ENCODE data around the gene PEX26. TPM values are rescaled to one million over a fixed set of nuclear protein-coding genes. Genes with fewer than 3 reads are reported as not detected.

PEX26 gene
- total and polyA plus RNA-seq, 4 donors, result 3.5 to 21.0 (median 16.9) TPM

DNA sequence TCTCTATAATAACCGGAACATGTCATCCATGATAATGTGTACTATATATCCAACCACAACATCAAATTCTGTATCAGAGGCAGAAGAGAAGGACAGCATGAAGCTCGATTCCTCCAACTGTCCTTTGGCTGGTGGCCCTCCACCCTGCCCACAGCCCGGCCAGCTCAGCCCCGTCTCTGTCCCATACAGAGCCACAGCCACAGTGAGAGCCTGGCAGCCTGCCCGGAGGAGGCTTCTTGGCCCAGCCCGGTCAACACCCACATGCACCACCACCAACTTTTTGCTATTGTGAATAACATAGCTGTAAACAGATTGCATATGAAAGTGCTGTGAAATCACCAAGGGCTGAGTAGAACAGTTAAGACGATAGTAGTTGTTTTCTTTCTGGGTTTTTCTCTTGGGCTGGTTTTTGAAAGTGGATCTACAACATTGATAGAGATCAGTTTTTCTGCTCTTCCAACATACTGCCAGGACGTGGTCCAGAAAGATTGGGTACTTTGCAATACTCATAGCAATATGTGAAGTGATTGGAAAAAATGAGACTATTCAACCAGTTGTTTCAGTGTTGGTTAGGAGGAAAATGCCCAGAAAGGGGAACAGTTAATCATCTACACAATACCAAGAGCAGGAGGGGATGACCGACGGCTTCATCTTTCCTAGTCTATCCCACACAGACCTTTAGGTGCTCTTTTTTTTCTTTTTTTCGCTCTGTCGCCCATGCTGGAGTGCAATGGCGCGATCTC, 25.9 kb downstream of the PEX26 start:
- WGBS, result 95% methylated on average over 14 of the region's 14 CpGs

More for the DNA sequence above, 25.9 kb downstream of the PEX26 start:
- H3K9ac ChIP-seq (ENCODE audit: low read depth in 1 of 2, low read length in 2 of 2), result no peak overlapping the region
- H3K4me3 ChIP-seq (ENCODE audit: low read depth in 1 of 3, low read length in 3 of 3), result no peak overlapping the region
- H3K4me1 ChIP-seq (ENCODE audit: control insufficient read depth in 4 of 4, insufficient read depth in 4 of 4, low read length in 3 of 4), result no peaks in the 10 kb centered on the region
- H3K9me3 ChIP-seq (ENCODE audit: control insufficient read depth in 4 of 4, low read length in 3 of 4), result no peaks in the 10 kb centered on the region
- no peak for DNase-seq (ENCODE audit: low spot score)
- H3K36me3 ChIP-seq (ENCODE audit: control insufficient read depth in 4 of 4, insufficient read depth in 3 of 4, low read depth in 1 of 4, low read length in 3 of 4), result no peaks in the 10 kb centered on the region
- no peak overlapping the region for H3K27ac ChIP-seq (ENCODE audit: low read depth in 1 of 2, low read length in 2 of 2)
- H3K27me3 ChIP-seq (ENCODE audit: control insufficient read depth in 4 of 4, insufficient read depth in 4 of 4, low read length in 3 of 4), result no peaks in the 10 kb centered on the region
- TF ChIP-seq RXRA (IDR thresholded peaks at IDR 0.05) (no peak), TAF1 (conservative IDR thresholded peaks at IDR 0.05) (no peak), HNF4A (conservative IDR thresholded peaks at IDR 0.05) (no peak), YY1 (IDR thresholded peaks at IDR 0.05) (no peak), SP1 (IDR thresholded peaks at IDR 0.05) (no peak), NR2F2 (IDR thresholded peaks at IDR 0.05) (no peak), ATF3 (IDR thresholded peaks at IDR 0.05) (no peak), RAD21 (IDR thresholded peaks at IDR 0.05) (no peak), EGR1 (IDR thresholded peaks at IDR 0.05; ENCODE audit: low read depth in 2 of 2) (no peak), FOXA1 (IDR thresholded peaks at IDR 0.05) (no peak), ZBTB33 (IDR thresholded peaks at IDR 0.05) (no peak), JUND (IDR thresholded peaks at IDR 0.05) (no peak), FOXA2 (IDR thresholded peaks at IDR 0.05) (no peak), REST (IDR thresholded peaks at IDR 0.05) (no peak), GABPA (IDR thresholded peaks at IDR 0.05 in 1 of 2, conservative IDR thresholded peaks at IDR 0.05 in 1 of 2) (no peak), HNF4G (IDR thresholded peaks at IDR 0.05) (no peak), MAX (IDR thresholded peaks at IDR 0.05) (no peak)
- TF ChIP-seq, protein P1, sequence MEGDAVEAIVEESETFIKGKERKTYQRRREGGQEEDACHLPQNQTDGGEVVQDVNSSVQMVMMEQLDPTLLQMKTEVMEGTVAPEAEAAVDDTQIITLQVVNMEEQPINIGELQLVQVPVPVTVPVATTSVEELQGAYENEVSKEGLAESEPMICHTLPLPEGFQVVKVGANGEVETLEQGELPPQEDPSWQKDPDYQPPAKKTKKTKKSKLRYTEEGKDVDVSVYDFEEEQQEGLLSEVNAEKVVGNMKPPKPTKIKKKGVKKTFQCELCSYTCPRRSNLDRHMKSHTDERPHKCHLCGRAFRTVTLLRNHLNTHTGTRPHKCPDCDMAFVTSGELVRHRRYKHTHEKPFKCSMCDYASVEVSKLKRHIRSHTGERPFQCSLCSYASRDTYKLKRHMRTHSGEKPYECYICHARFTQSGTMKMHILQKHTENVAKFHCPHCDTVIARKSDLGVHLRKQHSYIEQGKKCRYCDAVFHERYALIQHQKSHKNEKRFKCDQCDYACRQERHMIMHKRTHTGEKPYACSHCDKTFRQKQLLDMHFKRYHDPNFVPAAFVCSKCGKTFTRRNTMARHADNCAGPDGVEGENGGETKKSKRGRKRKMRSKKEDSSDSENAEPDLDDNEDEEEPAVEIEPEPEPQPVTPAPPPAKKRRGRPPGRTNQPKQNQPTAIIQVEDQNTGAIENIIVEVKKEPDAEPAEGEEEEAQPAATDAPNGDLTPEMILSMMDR (IDR thresholded peaks at IDR 0.05; ENCODE audit: low read depth, low read length, missing input control), result no peak

All from liver (tissue), 9 donors.